ENCODE results near the gene UGT1A4.

- TF ChIP-seq POLR2A (IDR thresholded peaks at IDR 0.05; ENCODE audit: control extremely low read depth in 1 of 2, low read depth in 2 of 2, low read length in 2 of 2), result no peak
- no peak for TF ChIP-seq CTCF (IDR thresholded peaks at IDR 0.05; ENCODE audit: control extremely low read depth in 1 of 3, insufficient read depth in 1 of 3, low read depth in 1 of 3, low read length in 3 of 3)
- TF ChIP-seq POLR2AphosphoS5 (IDR thresholded peaks at IDR 0.05; ENCODE audit: low read depth, low read length), result no peak
- no peak for TF ChIP-seq RFX5 (IDR thresholded peaks at IDR 0.05; ENCODE audit: borderline replicate concordance, low read depth, low read length)
- TF ChIP-seq EP300 (IDR thresholded peaks at IDR 0.05; ENCODE audit: borderline replicate concordance in 1 of 2, low read depth in 2 of 2, low read length in 2 of 2), result no peak
- TF ChIP-seq JUN (IDR thresholded peaks at IDR 0.05; ENCODE audit: low read depth, low read length), result no peak
- no peak for TF ChIP-seq MAX (IDR thresholded peaks at IDR 0.05)
- TF ChIP-seq CHD2 (IDR thresholded peaks at IDR 0.05; ENCODE audit: low read length), result no peak
- no peak for TF ChIP-seq EZH2 (IDR thresholded peaks at IDR 0.05; ENCODE audit: low read depth, low read length, severe bottlenecking)
Measured at GRCh38 chr2:233811732-233812131, 93.2 kb downstream of the UGT1A4 start.
